Muscle of arm (tissue), 12 donors: ENCODE data around the gene TSPAN8. TPM values are rescaled to one million over a fixed set of nuclear protein-coding genes. Genes with fewer than 3 reads are reported as not detected.
"Not testable (repeated sequence)": the region's sequence is repeated elsewhere in the genome, so short reads cannot be mapped to it uniquely, and the experiment has no call there.

ENCODE experiments used
- DNase-seq: peaks from one replicate; pipeline ENCODE4 v3.0.0-alpha.2; 2013
- polyA plus RNA-seq, 12 donors: library from polyadenylated mRNA; unstranded; fragments of 120-200 nt; gene quantifications; one replicate each; pipeline ENCODE4 v1.2.1, GENCODE V29; 2013; ENCODE audit not compliant: insufficient read length in 12 of 12

Gene TSPAN8
- polyA plus RNA-seq, 12 donors: 0.79 to 68.7 (median 1.5) TPM; not detected in 1

DNA sequence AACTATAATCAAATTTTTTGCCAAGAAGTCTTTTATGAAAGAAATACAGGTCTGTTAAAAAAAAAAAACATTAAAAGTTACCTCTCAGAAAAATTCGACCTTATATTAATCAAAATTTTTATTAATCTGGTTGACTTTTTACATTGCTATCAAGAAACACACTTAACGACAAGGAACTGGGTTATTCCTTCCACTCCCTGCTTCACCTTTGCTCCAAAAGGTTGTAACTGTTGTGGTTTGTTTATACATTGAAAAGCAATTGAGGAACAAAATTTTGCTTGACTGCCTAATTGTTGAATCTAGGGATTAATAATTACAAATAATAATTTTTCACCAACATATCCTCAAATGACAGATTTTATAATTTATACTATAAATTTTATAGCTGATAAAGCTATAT is 28.4 kb downstream of the TSPAN8 start:
- no peak for DNase-seq

GRCh38 chr12:71128191-71128788 is 29.5 kb downstream of the TSPAN8 start:
- no peak for DNase-seq

- DNase-seq: no peak
These were observed 31.9 kb downstream of the TSPAN8 start for GRCh38 chr12:71125949-71126348.

DNA sequence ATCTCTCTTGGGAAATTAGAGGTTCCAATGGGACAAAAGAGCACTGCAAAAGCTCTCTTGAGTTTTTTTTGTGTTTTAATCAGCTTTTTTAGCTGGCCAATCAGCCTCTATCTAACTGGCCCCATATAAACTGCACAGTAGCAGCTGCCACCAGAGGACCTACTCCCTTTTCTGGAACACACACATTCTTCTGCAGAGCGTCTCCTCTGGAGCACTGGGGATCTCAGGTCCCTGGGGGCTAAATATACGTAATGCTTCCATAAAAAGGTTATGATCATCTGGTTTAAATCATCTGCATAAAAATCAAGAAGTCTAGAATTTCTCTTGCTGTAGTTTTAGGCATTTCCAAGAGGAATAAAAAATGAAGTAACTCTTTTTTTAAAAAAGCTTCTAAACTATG is 32.3 kb downstream of the TSPAN8 start:
- DNase-seq: no peak

GRCh38 chr12:71124835-71125460 is 32.9 kb downstream of the TSPAN8 start:
- DNase-seq: no peak

- not testable (repeated sequence) for DNase-seq
These were observed 44.7 kb downstream of the TSPAN8 start for GRCh38 chr12:71113148-71113547.

- no peak for DNase-seq
These were observed 48.0 kb downstream of the TSPAN8 start for GRCh38 chr12:71109834-71110233.

- peak; percentile 72 for DNase-seq
These were observed 49.4 kb downstream of the TSPAN8 start for GRCh38 chr12:71108355-71108754.

DNA sequence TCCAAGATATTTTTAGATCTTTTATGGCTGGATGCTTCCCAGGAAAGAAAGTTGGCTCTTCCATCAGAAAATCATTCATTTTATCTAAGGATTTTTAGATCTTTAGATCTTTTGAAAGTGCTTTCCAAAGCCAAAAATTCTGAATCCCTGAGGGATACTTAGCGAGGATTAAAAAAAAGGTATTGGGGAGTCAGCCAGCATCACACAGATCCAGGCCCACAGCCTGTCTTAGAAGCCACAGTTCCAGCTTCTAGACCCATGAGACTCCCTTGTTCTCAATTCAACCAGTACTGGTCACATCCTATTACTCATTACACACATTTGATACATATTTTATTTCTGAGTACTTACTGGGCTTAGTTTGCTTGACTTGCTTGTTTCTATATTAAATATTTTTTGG is 49.9 kb downstream of the TSPAN8 start:
- DNase-seq: peak; percentile 82

DNA sequence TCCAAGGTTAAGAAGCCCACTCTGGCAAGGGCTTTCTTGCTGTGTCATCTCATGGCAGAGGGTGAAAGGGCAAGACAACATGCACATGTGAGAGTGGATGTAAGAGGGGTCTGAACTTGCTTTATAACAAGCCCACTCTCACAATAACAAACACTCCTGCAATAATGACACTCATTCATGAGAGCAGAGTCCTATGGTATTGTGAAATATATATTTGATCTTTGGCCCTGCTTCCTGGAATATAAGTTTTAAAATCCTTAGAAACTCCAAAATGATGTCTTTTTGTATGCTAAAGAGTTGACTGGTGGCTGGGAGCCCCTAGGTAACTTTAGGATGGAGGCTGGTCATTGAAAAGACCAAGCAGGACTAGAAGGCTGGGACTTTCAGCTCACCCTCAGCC is 51.8 kb downstream of the TSPAN8 start:
- DNase-seq: no peak

DNA sequence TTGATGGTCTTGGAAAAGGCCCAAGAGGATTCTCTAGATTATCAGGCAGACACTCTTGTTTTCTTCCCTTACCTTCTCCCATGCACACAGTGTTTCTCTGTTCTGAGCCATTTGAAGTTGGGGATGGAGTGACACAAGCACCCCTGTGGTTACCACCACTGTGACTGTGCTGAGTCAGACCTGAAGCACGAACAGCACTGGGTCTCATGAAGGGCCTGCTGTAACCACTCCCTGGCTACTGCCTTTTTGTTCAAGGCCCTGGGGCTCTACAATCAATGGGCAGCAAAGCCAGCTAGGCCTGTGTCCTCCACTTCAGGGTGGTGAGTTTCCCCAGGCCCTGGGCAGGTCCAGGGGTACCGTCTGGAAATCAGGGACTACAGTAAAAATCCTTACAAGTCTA is 65.5 kb downstream of the TSPAN8 start:
- no peak for DNase-seq

DNA sequence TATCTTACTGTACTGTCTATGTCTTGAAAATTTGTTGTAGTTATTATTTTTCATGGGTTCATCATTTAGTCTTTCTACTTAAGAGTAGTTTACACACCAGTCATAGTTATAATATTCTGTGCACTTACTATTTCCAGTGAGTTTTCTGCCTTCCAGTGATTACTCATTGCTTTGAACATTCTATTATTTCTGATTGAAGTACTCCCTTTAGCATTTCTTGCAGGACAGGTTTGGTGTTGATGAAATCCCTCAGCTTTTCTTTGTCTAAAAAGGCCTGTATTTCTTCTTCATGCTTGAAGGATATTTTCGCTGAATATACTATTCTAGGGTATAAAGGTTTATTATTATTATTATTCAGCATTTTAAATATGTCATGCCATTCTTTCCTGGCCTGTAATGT is 66.8 kb downstream of the TSPAN8 start:
- no peak for DNase-seq

DNA sequence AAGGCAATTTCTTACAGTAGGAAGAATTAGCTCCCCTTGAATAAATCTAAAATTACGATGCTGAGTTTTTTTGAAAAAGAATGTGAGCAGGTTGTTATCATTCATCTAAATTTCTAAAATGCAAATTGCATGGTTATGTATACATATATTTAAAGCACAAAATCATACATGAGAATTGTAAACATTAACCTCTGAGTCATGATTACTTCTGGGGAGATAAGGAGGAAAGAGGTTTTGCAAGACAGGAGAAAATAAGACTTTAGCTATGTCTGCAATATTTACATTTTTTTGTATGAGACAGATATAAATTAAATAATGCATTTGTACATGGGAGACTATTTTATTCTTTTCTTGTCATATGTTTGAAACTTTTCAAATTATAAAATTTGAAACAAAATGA is 72.2 kb downstream of the TSPAN8 start:
- DNase-seq: no peak

GRCh38 chr12:71075743-71076142 is 82.1 kb downstream of the TSPAN8 start:
- no peak for DNase-seq

Other genes with a start within 250 kb of the TSPAN8 start
- gene PTPRR, start 237.3 kb downstream of the TSPAN8 start, polyA plus RNA-seq: 1 to 10 TPM in 8 of 12 donors, under 1 TPM in 2, not detected in 2; 0.88 to 2.4 (median 1.7) TPM